HCT116 (cell line): ENCODE results near the gene PRAME.

Experiments
- CTCF ChIP-seq, 3 experiments: fragments of 200-600 bp in 1 of 3; sonication (generic) in 1 of 3; IDR thresholded peaks in 2 of 3; conservative IDR thresholded peaks in 1 of 3; 2 replicates each; pipeline ENCODE4 v1.5.1; 2012 to 2017; ENCODE audit warnings: low read depth in 2 of 3, low read length in 2 of 3, antibody characterized with exemption in 1 of 3, borderline replicate concordance in 1 of 3, control low read depth in 1 of 3, mild to moderate bottlenecking in 1 of 3, mixed read lengths in 1 of 3, mixed run types in 1 of 3, moderate library complexity in 1 of 3; ENCODE audit not compliant: insufficient read depth in 1 of 3
- EGR1 ChIP-seq: IDR thresholded peaks from 2 replicates; pipeline ENCODE4 v1.6.1; 2012; ENCODE audit warnings: low read depth
- EZH2 ChIP-seq: fragments of 200-600 bp; sonication (generic); IDR thresholded peaks from 2 replicates; pipeline ENCODE4 v1.6.1; 2017; ENCODE audit warnings: antibody characterized with exemption, mixed run types
- EZH2phosphoT487 ChIP-seq: fragments of 200-600 bp; IDR thresholded peaks from 2 replicates; pipeline ENCODE4 v1.6.1; 2018; ENCODE audit warnings: antibody characterized with exemption, borderline replicate concordance
- FOSL1 ChIP-seq: IDR thresholded peaks from 2 replicates; pipeline ENCODE4 v1.6.1; 2012; ENCODE audit warnings: low read depth
- JUND ChIP-seq: IDR thresholded peaks from 2 replicates; pipeline ENCODE4 v1.6.1; 2012
- POLR2A ChIP-seq: IDR thresholded peaks from 2 replicates; pipeline ENCODE4 v1.7.0; 2011; ENCODE audit warnings: borderline replicate concordance; ENCODE audit not compliant: insufficient read depth, insufficient read length; ENCODE audit errors: extremely low read depth
- POLR2AphosphoS5 ChIP-seq: IDR thresholded peaks from 2 replicates; pipeline ENCODE4 v1.6.1; 2011; ENCODE audit warnings: mild to moderate bottlenecking, low read depth, low read length, moderate library complexity
- RAD21 ChIP-seq: IDR thresholded peaks from 2 replicates; pipeline ENCODE4 v1.6.1; 2012; ENCODE audit warnings: low read depth, mild to moderate bottlenecking
- SP1 ChIP-seq: IDR thresholded peaks from 2 replicates; pipeline ENCODE4 v1.6.1; 2012; ENCODE audit warnings: low read depth
- ZFX ChIP-seq: fragments of 450-650 bp; IDR thresholded peaks from 2 replicates; pipeline ENCODE4 v1.6.1; 2017
- ZNF274 ChIP-seq: fragments of 200-500 bp; sonication (Bioruptor generic); IDR thresholded peaks from 2 replicates; pipeline ENCODE4 v1.6.1; 2014; ENCODE audit warnings: mild to moderate bottlenecking, low read depth, low read length, inconsistent platforms
- TF ChIP-seq, protein P1 (sequence below): IDR thresholded peaks from 2 replicates; pipeline ENCODE4 v1.6.1; 2012; ENCODE audit warnings: low read depth
- TF ChIP-seq, protein P2 (sequence below): IDR thresholded peaks from 2 replicates; pipeline ENCODE4 v1.6.1; 2012

- TF ChIP-seq POLR2A (no peak), EZH2 (no peak), CTCF (IDR thresholded peaks at IDR 0.05 in 2 of 3, conservative IDR thresholded peaks at IDR 0.05 in 1 of 3; ENCODE audit: borderline replicate concordance in 1 of 3, insufficient read depth in 1 of 3, low read depth in 2 of 3, low read length in 2 of 3) (no peak), EZH2phosphoT487 (no peak), FOSL1 (no peak), SP1 (no peak), ZFX (no peak), RAD21 (no peak), JUND (no peak), POLR2AphosphoS5 (no peak), ZNF274 (no peak), EGR1 (no peak)
- TF ChIP-seq, protein P1, sequence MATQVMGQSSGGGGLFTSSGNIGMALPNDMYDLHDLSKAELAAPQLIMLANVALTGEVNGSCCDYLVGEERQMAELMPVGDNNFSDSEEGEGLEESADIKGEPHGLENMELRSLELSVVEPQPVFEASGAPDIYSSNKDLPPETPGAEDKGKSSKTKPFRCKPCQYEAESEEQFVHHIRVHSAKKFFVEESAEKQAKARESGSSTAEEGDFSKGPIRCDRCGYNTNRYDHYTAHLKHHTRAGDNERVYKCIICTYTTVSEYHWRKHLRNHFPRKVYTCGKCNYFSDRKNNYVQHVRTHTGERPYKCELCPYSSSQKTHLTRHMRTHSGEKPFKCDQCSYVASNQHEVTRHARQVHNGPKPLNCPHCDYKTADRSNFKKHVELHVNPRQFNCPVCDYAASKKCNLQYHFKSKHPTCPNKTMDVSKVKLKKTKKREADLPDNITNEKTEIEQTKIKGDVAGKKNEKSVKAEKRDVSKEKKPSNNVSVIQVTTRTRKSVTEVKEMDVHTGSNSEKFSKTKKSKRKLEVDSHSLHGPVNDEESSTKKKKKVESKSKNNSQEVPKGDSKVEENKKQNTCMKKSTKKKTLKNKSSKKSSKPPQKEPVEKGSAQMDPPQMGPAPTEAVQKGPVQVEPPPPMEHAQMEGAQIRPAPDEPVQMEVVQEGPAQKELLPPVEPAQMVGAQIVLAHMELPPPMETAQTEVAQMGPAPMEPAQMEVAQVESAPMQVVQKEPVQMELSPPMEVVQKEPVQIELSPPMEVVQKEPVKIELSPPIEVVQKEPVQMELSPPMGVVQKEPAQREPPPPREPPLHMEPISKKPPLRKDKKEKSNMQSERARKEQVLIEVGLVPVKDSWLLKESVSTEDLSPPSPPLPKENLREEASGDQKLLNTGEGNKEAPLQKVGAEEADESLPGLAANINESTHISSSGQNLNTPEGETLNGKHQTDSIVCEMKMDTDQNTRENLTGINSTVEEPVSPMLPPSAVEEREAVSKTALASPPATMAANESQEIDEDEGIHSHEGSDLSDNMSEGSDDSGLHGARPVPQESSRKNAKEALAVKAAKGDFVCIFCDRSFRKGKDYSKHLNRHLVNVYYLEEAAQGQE: no peak
- TF ChIP-seq, protein P2, sequence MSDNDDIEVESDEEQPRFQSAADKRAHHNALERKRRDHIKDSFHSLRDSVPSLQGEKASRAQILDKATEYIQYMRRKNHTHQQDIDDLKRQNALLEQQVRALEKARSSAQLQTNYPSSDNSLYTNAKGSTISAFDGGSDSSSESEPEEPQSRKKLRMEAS: no peak
These were observed 10.7 kb downstream of the PRAME start for GRCh38 chr22:22548317-22548716.
